Heart right ventricle (tissue), 16 donors: ENCODE measurements around the gene HKDC1. TPM values are rescaled to one million over a fixed set of nuclear protein-coding genes. Genes with fewer than 3 reads are reported as not detected.
A peak's percentile ranks its signal among the peaks of the same experiment; 100 is the strongest.

Experiments used
- ATAC-seq, 8 donors: fragments of 200-7000 bp; cut with Tn5 transposase; one replicate each; pipeline ENCODE4 v1.9.1; 2020; ENCODE audit warnings: mild to moderate bottlenecking in 8 of 8, moderate library complexity in 8 of 8, moderate number of reproducible peaks in 1 of 8
- DNase-seq, 2 donors: peaks; one replicate each; pipeline ENCODE4 v3.0.0-alpha.2; 2020
- H3K27ac ChIP-seq, 10 donors: fragments of 200-600 bp; sonication (generic) in 2 of 10; one replicate each; pipeline versions ENCODE4 v1.5.0 to v1.8.0; 2020 to 2022; ENCODE audit warnings: mild to moderate bottlenecking in 3 of 10
- H3K27me3 ChIP-seq, 7 donors: fragments of 200-600 bp; one replicate each; pipeline ENCODE4 v1.8.0; 2021 to 2022; ENCODE audit warnings: mild to moderate bottlenecking in 2 of 7
- H3K36me3 ChIP-seq, 9 donors: fragments of 200-600 bp; sonication (generic) in 1 of 9; one replicate each; pipeline versions ENCODE4 v1.5.0 to v1.8.0; 2020 to 2022; ENCODE audit warnings: mild to moderate bottlenecking in 2 of 9
- H3K4me1 ChIP-seq, 9 donors: fragments of 200-600 bp; sonication (generic) in 1 of 9; one replicate each; pipeline versions ENCODE4 v1.5.0 to v1.8.0; 2020 to 2022; ENCODE audit warnings: mild to moderate bottlenecking in 4 of 9
- H3K4me3 ChIP-seq, 10 donors: fragments of 200-600 bp; sonication (generic) in 2 of 10; one replicate each; pipeline versions ENCODE4 v1.5.0 to v1.8.0; 2020 to 2022; ENCODE audit warnings: mild to moderate bottlenecking in 7 of 10, moderate library complexity in 2 of 10
- H3K9me3 ChIP-seq, 11 donors: fragments of 200-600 bp in 10 of 11; sonication (generic) in 2 of 11; one replicate each; pipeline versions ENCODE4 v1.5.0 to v1.8.0; 2013 to 2022; ENCODE audit warnings: mild to moderate bottlenecking in 2 of 11, control low read depth in 1 of 11, moderate library complexity in 1 of 11
- WGBS, 2 donors: extraction: QIAGEN DNeasy Blood & Tissue Kit; methylation state at CpG; one replicate each; pipeline ENCODE4 v1.1.7; 2013; ENCODE audit warnings: inconsistent platforms in 1 of 2; 5-methylcytosine and 5-hydroxymethylcytosine counted together
- intact Hi-C, 10 donors: fragments of 100-400 bp; cut with DNase I; formaldehyde crosslinking; loops; one replicate each; pipeline versions ENCODE4 v1.11.1 to v1.14.2; 2022
- polyA plus RNA-seq, 2 donors: library from polyadenylated mRNA; stranded (reverse); fragments of 200-250 nt; gene quantifications; one replicate each; pipeline ENCODE4 v1.2.3, GENCODE V29; 2013
- total RNA-seq, 10 donors: library from RNA; stranded (reverse); fragmentation: NEBNext Ultra II Directional in 3 of 10; extraction: Animal tissue kit (Norgen Biotek cat#: 25700) in 3 of 10; gene quantifications; one replicate each; pipeline versions ENCODE4 v1.2.1 to v1.2.4, GENCODE V29; 2021 to 2023
- TF ChIP-seq, protein P1 (sequence below), 9 donors: fragments of 200-600 bp; sonication (generic) in 2 of 9; IDR thresholded peaks; one replicate each; pipeline versions ENCODE4 v1.5.0 to v1.8.0; 2021 to 2022; ENCODE audit warnings: antibody characterized with exemption in 9 of 9, mild to moderate bottlenecking in 5 of 9, moderate library complexity in 1 of 9
- donor health status: Arrhythmogenic right ventricular cardiomyopathy.
- donor health status: ischemic (EF 13 %, LVEDD 7.1; RV severe dilation, severe dysfunction).
- donor health status: healthy with polysubstance abuse.
- donor health status: DM: no; HTN: yes; CAD: no.
- donor health status: DM: no; HTN: no; CAD: no.
- donor health status: ischemic (EF 25% LVEDD 6.9; RV normal size, moderate dysfunction).
- donor health status: ischemic (EF 25% LVEDD 5.7; RV mildly dilated, moderate dysfunction).
- donor health status: healthy.
- donor health status: DM: yes; HTN: yes; CAD: no.
- donor health status: Ischemic cardiomyopathy.
- donor health status: ischemic (EF 35%, LVEDD 5.7; RV mildly dilated, moderate dysfunction).
- donor health status: nonischemic (EF 11% LVEDD 7.7; RV severe dilation, severe dysfunction).
- donor health status: DM: yes; HTN: yes; CAD: no.
- donor health status: PGD.
- donor health status: ischemic (EF 29% LVEDD 5.4; RV normal size, mild dysfunction).
- donor health status: nonischemic (EF 23%, LVEDD 6.1; RV moderate dilation, normal function).

The HKDC1 gene
- total and polyA plus RNA-seq, 12 donors, result 0.03 to 0.07 TPM; not detected in 10

DNA sequence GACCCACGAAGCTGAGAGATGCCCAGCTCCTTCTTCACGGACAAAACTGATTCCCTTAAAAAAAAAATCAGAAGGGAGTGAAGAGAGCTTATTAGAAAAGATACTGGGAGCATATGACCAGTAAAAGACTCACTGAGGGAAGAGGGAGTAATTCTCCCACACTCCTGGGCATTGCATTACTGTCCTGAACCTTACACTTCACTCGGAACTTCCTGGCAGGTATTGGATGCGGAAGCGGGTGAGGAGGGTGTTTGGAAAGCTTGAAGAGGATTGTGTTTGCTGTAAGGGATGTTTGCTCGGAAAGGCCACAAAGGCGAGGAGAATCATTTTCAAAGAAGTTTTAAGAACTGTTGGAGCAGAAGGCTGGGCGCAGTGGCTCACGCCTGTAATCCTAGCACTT is 375 bp downstream of the HKDC1 start:
- 86% methylated on average over 9 of the region's 9 CpGs for WGBS, 2 donors
- Histone ChIP-seq H3K4me3 (no peak overlapping the region), H3K27ac (no peak overlapping the region), H3K36me3 (no peaks in the 10 kb centered on the region), H3K27me3 (peaks cover 0 to 21% (median 0%) of the 10 kb centered on the region in 7 donors), H3K9me3 (no peaks in the 10 kb centered on the region), H3K4me1 (peaks cover 0 to 38% (median 0%) of the 10 kb centered on the region in 9 donors)
- TF ChIP-seq, protein P1, sequence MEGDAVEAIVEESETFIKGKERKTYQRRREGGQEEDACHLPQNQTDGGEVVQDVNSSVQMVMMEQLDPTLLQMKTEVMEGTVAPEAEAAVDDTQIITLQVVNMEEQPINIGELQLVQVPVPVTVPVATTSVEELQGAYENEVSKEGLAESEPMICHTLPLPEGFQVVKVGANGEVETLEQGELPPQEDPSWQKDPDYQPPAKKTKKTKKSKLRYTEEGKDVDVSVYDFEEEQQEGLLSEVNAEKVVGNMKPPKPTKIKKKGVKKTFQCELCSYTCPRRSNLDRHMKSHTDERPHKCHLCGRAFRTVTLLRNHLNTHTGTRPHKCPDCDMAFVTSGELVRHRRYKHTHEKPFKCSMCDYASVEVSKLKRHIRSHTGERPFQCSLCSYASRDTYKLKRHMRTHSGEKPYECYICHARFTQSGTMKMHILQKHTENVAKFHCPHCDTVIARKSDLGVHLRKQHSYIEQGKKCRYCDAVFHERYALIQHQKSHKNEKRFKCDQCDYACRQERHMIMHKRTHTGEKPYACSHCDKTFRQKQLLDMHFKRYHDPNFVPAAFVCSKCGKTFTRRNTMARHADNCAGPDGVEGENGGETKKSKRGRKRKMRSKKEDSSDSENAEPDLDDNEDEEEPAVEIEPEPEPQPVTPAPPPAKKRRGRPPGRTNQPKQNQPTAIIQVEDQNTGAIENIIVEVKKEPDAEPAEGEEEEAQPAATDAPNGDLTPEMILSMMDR (IDR thresholded peaks at IDR 0.05), result no peak
- DNase-seq (no peak), ATAC-seq (no peak)
- intact Hi-C loops, result no loop called here

DNA sequence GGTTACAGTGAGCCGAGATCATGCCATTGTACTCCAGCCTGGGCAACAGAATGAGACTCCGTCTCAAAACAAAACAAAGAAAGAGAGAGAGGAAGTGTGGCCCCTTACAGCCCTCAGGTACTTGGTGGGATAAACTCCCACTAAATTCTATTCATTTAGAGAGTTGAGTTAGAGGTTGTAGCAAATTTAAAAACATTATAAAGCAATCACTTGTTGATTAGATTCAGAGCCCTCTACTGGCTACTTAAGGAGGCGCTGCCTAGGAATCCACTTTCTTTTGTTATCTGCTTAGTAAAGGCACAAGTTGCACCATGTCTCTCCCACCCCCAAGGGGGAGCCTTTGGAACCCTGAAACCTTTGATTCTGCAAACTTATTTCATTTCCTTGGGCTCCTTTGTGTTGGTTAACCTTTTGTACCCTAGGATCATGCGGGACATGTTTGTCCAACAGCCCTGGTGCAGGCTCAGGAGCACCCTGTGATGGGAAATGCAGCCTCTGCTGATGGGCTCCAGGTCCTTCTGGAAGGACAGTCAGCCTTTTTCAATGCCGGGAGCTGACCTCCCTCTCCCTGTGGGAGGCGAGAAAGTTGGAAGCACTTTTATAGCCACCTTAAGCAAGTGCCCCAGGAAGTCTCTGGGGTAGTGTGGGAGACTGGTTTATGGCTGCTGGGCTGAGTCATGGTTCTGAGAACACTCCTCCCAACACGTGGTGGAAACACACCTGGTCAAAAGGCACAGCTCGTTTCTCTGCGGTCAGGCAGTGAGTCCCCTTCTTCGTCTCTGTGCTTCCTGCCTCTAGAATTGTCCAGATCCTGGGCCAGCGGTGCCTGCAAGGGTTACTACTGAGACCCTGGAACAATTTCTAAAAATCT is 2.3 kb downstream of the HKDC1 start:
- Histone ChIP-seq H3K9me3 (no peaks in the 10 kb centered on the region), H3K4me3 (no peak overlapping the region), H3K4me1 (peaks cover 0 to 31% (median 0%) of the 10 kb centered on the region in 9 donors), H3K27me3 (peaks cover 0 to 12% (median 0%) of the 10 kb centered on the region in 7 donors), H3K27ac (peak overlapping the region in 1 of 10 donors; percentile 67), H3K36me3 (no peaks in the 10 kb centered on the region)
- TF ChIP-seq, protein P1 (IDR thresholded peaks at IDR 0.05), result peak in 8 of 9 donors; percentile 40 to 78 (median 70)
- intact Hi-C loops, result no loop called here
- no peak for DNase-seq
- WGBS, 2 donors, result 48 to 57% methylated on average over 11 of the region's 11 CpGs
- ATAC-seq, result peak in 6 of 8 donors; percentile 26 to 52 (median 47)

DNA sequence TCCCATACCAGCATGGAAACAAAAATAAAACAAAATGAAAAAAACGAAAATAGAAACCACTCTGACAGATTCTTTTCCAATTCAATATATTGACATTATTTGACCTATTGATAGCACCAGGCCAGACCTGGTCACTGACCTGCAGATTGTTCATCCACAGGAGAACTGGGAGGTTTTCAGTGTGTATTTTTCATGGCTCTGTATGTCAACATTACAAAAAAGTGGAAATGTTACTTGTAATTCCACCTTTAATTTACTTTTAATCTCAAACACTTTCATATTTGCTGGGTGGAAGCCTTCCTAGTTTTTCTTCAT is 2.9 kb downstream of the HKDC1 start:
- peak overlapping the region in 1 of 10 donors; percentile 67 for H3K27ac ChIP-seq
- H3K4me3 ChIP-seq, result no peak overlapping the region
- H3K27me3 ChIP-seq, result peaks cover 0 to 12% (median 0%) of the 10 kb centered on the region in 7 donors
- no peaks in the 10 kb centered on the region for H3K36me3 ChIP-seq
- ATAC-seq (no peak), DNase-seq (no peak)
- peaks cover 0 to 34% (median 0%) of the 10 kb centered on the region in 9 donors for H3K4me1 ChIP-seq
- TF ChIP-seq, protein P1 (IDR thresholded peaks at IDR 0.05), result no peak
- WGBS, 2 donors, result 17 to 25% methylated on average over 1 of the region's 1 CpG
- intact Hi-C loops, result no loop called here
- H3K9me3 ChIP-seq, result no peaks in the 10 kb centered on the region

DNA sequence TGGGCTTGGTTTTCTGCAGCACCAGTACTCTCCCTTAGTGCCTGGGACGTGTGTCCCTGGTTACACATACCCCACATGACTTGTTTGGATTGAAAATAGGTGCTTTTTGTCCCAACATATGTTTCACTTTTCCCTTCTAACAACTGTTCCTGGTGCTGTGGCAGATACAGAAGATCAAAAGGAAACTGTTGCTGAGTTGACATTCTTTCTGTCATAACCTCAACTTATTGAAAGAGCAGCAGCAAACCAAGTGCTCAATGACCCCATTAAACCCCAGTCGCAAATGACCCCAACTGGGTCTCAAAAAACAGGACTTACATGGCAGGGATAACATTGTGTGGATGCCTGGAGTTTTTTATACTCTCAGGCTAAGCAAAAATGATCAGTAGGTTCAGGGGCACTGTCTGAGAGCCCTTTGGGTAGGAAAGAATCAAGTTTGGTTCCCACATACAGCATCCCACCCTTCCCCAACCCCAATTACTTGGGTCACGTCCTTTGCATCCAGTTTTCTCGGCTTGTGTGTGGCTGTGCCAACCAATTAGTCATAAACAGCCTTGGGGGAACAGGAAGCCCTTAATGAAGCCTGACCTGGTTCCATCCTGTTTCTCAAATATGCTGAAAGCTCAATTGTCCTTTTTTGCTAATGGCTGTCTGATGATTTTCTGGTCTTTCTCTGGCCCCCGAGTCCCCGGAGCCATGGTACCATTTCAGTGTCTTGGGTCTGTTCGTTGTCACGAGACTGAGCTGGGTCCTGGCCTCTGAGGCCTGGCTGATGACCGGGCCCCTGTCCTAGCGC is 4.9 kb downstream of the HKDC1 start:
- Histone ChIP-seq H3K27me3 (peaks cover 0 to 4% (median 0%) of the 10 kb centered on the region in 7 donors), H3K4me3 (no peak overlapping the region), H3K4me1 (peaks cover 0 to 54% (median 5%) of the 10 kb centered on the region in 9 donors), H3K9me3 (no peaks in the 10 kb centered on the region), H3K27ac (peak overlapping the region in 2 of 10 donors; percentile 28 to 31), H3K36me3 (no peaks in the 10 kb centered on the region)
- no peak for ATAC-seq
- 63 to 71% methylated on average over 10 of the region's 10 CpGs for WGBS, 2 donors
- intact Hi-C loops, result no loop called here
- TF ChIP-seq, protein P1 (IDR thresholded peaks at IDR 0.05), result no peak
- no peak for DNase-seq
